SH-SY5Y (cell line): ENCODE results near the gene TIGD3.

ENCODE experiments used
- GATA2 ChIP-seq: IDR thresholded peaks from 2 replicates; pipeline ENCODE4 v1.6.1; 2011; ENCODE audit warnings: mild to moderate bottlenecking, low read depth, low read length
- GATA3 ChIP-seq: IDR thresholded peaks from 2 replicates; pipeline ENCODE4 v1.6.1; 2011; ENCODE audit warnings: low read depth, mild to moderate bottlenecking, low read length, moderate library complexity

The TIGD3 gene

DNA sequence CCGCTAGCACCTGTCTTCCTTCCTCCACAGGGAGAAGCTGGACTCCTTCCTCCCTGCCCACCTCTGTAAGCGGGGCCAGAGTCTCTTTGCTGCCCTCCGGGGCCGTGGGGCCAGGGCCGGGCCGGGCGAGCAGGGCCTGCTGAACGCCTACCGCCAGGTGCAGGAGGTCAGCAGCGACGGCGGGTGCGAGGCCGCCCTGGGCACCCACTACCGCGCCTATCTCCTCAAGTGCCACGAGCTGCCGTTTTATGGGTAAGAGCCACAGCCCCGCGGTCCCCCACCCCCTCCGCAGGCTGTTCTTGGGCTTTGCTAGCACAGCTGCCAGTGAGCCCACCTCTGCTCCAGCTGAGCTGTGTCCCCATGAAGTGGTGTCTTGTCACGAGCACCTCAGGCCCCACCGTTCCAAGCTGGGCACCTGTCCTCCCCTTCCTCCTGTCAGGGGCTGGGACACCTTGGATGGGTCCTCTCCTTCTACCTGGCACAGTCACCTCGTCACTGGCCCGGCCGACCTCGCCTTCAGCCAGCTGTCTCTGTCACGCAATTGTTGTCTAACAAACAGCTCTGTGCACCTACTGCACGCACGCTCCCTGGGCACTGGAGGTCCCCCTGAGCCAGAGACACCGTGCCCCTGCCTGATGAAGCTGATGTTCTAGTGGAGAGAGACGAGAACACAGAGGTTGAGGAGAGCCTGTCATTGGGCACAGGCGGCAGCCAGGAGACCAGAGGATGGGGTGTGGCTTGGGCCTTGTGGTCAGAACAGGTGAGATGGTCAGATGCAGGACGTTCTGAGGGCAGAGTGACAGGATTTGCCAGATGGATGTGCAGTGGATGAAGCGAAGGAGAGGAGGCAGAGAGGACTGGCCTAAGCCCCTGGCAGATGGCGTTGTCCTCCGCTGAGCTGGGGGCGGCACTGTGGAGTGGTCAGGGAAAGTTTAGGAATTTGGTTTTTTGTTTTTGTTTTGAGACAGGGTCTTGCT is 42.5 kb downstream of the TIGD3 start:
- TF ChIP-seq GATA3 (no peak), GATA2 (no peak)

DNA sequence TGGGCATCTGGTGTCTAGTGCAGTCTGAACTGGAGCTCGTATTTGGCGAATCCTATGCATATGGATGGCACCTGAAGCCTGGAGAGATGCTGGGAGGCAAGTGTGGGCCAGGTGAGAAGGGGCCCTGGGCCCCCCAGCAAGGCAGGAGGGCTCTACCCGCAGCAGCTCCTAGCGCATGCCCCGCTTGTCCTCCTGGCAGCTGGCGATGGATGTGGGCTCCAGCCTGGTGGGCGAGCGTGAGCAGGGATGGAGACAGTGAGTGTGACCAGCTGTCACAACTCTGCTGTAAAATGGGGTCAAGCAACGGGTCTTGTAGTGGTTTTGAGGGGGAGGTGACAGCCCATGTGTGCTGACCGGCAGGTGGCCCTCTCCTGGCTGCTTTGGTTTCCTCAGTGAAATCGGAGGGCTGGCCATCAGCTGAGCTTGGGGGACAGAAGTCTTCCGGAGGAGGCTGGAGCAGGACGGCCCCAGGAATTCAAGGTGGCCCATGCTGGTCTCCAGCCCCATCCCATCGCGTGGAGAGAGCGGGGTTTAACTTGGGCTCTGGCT is 43.9 kb downstream of the TIGD3 start:
- TF ChIP-seq GATA2 (no peak), GATA3 (no peak)

DNA sequence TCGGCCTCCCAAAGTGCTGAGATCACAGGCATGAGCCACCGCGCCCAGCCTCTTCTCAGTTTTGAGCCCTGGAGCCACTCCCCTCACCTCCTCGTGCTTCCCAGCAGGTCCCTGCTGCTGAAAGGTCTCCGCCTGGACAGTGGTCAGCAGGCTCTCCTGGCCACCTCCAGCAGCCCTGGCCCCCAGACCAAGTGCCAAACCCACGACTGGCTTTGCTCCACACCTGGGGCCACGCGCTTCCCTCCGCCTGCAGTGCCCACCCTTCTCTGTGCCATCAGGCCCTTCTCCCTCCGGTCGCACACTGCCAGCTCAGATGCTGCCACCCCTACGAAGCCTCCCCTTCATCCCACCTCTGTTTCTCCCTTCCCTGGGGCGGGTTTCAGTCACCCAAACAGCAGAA is 44.7 kb downstream of the TIGD3 start:
- TF ChIP-seq GATA2 (no peak), GATA3 (no peak)

DNA sequence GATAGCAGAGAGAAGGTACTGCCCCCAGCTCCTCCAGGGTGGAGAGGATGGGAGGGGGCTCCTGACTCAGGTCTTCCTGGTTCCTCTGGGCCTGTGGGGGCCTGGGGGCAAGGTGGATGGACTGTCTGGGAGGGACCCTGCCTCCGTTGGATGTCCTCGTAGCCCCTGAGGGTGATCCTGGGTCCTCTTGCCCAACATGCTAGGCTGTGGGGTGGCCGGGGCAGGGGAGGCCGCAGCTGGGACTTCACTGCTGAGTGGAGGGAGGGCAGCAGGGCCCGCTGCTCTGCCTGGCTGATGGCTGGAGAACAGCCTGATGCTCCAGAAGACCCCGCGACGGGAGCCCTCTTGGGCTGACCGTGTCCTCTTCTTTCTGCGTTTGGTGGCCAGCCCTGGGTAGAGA is 45.3 kb downstream of the TIGD3 start:
- no peak for TF ChIP-seq GATA2
- no peak for TF ChIP-seq GATA3

DNA sequence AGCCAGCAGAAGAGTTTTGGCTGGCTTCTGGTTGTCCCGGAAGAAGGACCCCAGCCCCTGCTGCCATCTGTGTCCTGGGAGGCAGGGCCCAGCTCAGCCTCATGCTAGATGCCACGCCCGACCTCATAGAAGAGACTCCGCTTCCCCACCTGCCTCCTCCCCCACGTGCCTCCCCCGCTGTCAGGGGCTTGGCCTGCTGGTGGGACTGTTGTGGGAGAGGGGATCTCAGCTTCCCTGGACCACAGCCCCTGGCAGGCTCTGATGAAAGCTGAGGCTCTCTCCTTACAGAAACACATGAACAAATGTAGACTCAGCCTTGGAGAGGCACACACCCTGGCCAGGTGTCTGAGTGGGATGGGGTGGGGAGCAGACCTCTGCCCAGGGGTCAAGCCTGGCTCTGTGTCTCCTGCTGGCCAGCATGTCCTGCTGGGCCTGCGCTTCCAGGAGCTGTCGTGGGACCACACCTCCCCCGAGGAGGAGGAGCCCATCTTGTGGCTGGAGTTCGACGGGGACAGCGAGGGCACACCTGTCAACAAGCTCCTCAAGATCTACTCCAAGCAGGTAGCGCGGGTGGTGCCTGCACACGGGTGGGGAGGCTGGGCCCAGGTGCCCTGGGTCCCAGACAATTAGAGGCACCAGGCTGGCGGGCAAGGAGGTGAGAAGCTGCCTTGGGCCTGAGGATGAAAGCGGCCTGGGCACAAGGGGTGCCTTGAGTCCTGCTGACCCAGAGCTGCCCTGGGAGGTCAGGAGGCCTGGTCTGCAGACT is 45.9 kb downstream of the TIGD3 start:
- TF ChIP-seq GATA2: no peak

DNA sequence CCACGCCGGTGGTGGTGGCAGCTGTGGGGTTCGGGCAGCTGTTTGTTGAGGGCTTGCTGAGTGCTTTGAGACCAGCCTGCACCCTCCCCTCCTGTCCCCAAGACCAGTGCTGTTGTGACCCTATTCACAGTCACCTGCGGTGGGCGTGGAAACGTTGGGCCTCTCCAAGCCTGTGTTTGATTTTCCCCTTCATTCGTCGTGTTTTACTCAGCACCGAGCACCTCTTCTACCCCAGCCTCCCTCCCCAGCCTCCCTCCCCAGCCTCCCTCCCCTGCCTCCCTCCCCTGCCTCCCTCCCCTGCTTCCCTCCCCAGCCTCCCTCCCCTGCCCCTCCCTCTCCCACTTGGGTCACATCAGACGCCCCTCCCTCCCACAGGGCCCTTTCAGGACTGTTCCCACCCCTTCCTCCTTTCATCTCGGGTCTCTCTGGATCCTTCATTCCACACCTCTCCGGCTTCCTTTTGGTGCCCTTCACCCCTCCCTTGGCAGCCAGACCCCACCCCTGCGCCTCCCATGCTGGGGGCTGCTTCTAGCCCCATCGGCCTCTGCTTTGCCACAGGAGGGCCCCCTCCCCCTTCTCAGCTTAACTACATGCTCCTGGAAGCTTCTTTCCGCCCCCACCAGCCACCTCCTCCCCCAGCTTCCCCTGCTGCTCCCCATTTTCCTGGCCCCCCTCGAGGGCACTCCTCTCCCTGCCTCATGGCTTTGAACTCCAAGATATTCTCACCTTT is 46.7 kb downstream of the TIGD3 start:
- TF ChIP-seq GATA2: no peak
- no peak for TF ChIP-seq GATA3

DNA sequence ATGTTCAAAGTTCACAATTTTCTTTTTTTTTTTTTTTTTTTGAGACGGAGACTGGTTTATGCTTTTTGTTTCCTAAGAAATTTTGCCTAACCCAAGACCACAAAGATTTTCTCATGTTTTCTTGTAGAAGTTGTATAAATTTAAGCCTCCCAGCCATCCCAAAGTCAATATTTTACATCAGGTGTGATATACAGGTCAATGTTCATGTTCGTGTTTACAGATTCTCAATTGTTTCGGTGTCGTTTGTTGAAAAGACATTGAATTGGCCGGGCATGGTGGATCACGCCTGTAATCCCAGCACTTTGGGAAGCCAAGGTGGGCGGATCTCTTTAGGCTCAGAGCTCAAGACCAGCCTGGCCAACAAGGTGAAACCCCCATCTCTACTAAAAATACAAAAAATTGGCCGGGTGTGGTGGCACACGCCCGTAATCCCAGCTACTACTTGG is 47.3 kb downstream of the TIGD3 start:
- TF ChIP-seq GATA3: no peak
- no peak for TF ChIP-seq GATA2

DNA sequence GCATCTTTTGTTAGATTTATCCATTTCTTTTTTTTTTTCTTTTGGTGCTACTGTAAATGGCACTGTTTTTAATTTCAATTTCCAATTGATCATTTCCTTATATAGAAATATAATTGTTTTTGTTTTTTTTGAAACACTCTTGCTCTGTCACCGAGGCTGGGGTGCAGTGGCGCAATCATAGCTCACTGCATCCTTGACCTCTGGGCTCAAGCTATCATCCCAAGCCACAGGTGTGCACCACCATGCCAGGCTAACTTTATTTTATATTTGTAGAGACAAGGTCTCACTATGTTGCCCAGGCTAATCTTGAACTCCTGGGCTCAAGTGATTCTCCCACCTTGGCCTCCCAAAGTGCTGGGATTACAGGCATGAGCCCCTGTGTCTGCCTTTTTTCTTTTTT is 48.2 kb downstream of the TIGD3 start:
- no peak for TF ChIP-seq GATA2
- TF ChIP-seq GATA3: no peak

DNA sequence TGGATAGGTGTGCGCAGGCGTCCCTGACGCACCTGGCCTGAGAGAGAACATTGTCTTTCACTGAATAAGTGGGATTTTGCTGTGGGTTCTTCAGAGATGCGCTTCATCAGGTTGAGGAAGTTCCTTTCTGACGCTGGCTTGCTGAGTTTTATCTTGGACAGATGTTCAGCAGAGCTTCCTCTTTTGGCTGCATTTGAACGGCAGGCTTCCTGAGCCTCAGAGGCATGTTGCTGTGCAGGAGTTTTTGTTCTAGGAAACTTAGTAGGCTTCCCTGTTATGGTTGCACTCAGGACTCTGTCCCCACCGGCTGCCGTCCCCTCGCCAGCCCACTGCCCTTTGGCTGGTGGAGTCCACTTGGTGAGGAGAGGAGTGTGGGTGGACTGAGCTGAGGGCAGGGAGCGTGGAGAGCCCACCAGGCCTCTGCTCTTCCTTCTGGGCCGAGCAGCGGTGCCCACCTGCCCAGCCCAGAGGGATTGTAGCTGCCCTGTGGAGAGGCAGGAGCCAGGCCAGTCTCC is 49.1 kb downstream of the TIGD3 start:
- no peak for TF ChIP-seq GATA2
- TF ChIP-seq GATA3: no peak

DNA sequence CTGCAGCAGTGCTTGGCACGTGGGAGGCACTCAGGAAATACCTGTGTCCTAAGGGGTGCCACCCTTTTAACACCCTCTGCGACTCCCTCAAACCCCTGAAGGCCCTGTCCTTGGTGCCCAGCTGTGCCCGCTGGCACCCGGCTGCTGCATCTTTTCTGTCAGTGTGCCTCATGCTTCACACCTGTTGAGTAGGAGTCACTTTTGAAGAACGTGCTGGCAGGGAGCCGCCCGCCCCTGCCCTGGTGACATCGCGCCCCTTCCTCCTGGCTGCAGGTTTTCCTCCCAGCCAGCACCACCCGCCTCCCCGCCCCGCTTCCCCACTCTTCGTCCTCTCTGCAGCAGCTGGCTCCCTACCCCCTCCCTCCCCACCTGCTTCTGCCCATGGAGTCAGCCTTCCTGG is 49.7 kb downstream of the TIGD3 start:
- no peak for TF ChIP-seq GATA2
- TF ChIP-seq GATA3: no peak

DNA sequence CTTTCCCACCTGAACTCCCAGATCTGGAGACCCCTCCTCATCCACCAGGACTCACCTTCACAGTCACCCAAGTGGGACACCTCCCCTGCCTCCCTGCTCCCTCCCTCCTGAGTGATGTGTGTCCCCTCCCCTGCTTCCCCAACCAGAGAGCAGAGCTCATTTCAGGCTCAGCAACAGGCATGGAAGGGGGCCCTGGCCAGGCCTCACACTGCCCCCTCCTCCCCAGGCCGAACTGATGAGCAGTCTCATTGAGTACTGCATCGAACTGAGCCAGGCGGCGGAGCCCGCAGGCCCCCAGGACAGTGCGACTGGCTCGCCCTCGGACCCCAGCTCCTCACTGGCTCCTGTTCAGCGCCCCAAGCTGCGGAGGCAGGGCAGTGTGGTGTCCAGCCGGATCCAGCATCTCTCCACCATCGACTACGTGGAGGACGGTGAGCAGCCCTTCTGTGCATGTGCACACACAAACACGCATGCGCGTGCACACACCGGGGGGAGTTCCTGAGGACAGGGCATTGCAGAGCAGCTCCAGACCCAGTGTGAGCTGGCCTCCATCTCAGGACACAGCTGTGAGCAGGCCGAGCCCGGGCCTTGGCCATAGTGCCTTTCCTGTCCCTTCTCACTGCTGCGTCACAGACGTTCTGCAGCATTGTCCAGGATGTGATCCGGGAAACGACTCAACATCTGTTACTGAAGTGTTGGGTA is 50.2 kb downstream of the TIGD3 start:
- TF ChIP-seq GATA2 (no peak), GATA3 (no peak)
